ENCODE data around the gene MUL1.

MUL1 gene

GRCh38 chr1:20486457-20487235 lies 21.3 kb downstream of the MUL1 start:
- DNase-seq, result peak in 46 of 51 donors; percentile 30 to 89 (median 74)

DNA sequence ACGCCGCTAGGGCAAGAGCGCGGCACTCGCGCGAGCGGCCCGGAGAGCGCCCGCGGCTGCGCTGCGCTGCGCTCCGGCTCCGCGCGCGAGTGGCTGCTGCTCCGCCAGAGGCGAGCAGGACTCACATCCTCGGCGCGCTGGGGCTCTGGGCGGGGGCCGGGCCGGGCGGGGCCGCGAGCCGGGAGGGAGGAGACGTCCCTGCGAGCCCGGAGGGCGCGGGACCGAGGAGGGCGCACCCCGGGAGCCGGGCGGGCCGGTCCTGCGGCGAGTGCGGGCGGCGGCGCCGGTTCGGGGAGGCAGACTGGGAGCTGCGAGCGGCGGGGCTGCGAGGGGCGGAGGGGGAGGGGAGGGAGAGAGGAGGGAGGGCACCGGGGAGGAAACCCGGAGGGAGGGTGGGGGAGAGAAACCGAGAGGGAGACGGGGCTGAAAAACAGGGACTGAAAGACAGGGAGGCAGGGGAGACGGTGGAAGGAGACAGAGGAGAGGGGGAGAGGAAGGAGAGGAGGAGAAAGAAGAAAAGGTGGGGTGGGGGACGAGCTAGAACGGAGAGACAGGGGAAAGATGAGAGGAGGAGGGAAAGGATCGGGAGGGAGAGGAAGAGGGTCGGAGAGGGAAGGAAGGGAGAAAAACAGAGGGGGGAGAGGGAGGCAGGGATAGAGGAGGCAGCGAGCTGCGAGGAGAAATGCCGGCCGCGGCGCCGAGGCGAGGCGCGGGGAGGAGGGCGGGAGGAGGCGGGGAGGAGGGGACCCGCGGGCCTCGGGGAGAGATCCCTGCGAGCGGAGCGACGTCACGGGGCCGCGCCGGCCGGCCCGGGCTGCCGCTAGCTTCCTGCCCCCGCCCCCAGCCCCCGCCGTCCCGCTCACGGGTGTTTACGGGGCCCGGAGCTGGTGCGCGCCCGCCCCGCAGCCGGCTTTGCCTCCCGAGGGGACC lies 22.2 kb downstream of the MUL1 start, which contains the start of gene CAMK2N1:
Gene CAMK2N1 (minus strand): TSS at position 684 of the 930 bp plus-strand sequence. CDS start 831 bp downstream, outside the sequence.
- peak in 48 of 51 donors; percentile 43 to 91 (median 78) for DNase-seq

GRCh38 chr1:20484519-20485462 lies 23.2 kb downstream of the MUL1 start:
- DNase-seq, result peak in 13 of 51 donors; percentile 24 to 76 (median 45)

DNA sequence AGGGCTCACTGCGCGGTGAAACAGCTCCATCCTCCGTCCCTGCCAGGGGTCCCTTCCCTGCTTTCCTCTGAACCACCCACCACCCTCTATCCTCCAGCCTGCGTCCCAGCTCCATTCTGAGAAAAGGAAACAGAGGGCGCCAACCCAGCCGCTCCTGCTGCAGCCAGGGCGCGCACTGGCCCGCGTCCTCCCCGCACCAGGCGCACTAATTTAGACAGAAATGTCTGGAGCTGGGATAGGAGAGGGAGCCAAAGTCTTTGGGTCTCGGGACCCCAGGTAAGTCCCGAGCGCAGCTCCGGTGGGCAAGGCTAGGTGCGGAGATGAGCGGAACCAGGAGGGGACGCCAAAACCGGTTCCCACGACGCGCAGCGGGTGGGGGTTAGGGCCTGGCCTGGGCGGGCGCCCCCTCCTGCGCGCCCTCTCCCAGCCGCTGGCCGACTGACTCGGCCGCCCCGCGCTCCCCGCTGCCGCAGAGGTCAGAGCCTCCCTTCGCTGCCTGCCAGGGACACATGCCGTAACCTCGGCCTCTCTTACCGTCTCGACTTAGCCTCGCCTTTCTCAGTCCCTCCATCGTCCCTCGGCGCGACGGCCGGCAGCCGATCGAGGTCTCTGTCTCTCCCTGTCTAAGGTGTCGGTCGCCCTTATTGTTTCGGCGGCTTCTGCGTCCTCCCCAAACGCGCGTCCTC lies 24.0 kb downstream of the MUL1 start:
- DNase-seq, result peak in 31 of 51 donors; percentile 8 to 80 (median 55)

DNA sequence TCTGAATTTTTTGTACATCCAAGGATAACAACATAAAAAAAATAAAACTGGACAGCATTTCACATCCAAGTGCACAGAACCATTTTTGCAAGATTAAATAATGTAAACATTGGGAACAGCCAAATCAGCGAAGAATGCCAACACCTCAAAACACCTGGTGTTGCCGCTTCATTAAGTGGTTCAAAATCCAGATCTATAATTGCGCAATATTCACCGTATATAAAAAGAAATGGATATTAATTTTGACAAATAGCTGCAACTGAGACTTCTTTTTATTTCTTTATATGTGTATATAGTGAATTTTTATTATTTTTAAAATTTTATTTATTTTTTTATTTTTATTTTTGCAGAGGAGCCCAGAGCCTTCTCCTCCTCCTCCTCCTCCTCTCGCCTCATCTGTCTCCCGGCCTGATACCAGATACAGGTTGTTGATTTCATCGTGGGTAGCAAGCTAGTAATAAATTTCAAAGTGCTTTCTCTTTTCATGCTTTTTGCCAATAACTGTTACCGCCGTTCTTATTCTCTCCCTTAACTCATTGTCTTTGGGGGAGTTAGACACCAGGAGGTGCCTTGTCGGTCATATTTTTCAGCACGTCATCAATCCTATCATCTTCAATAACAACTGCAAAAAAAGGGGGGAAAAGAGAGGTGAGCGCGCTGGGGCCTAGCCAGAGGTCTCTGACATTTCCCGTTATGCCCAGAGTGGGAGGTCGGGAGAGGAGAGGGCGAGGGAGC lies 24.7 kb downstream of the MUL1 start:
- DNase-seq, result no peak

- peak in 4 of 51 donors; percentile 11 to 47 (median 24) for DNase-seq
These were observed 26.1 kb downstream of the MUL1 start for GRCh38 chr1:20481643-20482498.

DNA sequence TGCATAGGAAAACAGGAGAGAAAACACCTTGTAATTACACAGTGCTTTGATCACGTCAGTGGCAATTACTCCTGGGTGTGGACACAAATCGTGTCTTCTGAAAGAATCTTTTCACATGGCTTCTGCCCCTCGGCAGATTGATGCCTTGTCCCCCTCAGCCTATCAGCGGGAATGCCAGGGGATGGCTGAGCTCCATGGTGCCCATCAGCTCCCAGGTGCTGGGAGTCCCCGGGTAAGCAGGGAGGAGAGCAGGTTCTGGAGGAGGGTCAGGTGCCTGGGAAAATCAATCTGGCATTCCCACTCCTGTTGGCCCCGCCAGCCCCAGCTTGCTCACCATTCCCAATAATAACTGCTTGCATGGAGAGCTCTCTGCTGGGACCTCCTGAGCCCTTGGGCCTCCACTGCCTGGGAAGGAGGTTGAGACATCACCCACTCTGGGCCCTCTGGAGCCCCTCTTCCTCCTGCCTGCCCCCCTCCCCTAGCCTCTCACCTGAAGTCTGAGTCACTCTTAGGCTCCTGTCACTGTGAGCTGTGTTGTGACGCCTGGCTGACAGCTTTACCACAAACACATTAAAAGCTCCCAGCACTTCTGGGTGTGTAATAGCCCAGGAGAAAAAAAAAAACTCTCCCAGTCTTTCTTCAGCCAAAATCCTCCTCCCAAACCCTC lies 26.9 kb downstream of the MUL1 start:
- DNase-seq, result peak in 1 of 51 donors; percentile 31

DNA sequence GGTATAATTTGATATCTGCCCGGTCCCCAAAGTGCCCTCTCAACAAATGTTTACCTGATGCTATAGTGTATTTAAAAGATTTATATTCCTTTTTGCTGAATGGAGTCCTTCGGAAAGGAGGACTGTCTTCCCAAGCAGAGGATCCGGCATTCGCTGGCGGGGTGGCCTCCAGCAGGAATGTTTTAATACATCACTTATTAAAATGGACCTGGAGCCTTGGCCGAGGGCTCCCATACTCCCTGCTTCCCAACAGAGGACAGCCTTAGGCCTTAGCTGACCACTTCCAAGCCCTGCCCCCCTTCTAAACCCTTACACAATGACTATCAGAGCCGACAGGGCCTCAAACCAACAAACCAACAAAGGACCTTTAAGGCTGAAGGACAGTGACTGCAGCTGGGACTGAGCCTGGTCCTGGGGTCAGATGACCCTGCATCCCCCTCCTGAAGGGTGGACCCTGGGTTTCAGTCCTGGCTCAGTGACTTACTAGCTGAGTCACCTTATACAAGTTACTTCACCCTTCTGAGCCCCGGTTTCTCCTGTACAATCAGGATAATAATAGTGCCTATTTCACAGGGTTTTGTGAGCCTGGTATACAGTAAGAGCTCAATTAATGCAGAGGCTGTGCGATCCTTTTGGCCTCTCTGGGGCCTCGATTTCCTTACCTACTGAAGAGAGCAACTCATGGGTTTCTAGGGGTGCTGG lies 27.6 kb downstream of the MUL1 start:
- peak in 32 of 51 donors; percentile 17 to 83 (median 56) for DNase-seq

DNA sequence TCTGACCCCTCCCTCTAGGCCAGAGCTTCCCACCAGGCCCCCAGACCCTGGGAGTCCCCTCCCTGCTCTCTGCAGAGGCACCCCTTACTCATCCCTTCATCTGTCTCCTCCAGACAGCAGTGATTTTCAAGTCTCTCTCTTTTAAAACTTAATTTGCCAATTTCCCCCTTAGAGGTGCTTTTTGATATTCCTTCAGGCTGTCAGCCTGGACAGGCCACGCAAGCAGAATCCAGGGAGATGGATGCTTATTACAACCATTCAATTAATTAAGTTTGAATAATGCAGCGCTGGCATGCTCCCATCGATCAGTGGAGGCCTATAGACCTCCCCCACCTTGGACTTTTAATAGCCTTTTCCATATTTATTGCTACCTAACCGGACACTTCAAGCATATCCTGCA lies 28.1 kb downstream of the MUL1 start:
- peak in 1 of 51 donors; percentile 42 for DNase-seq

DNA sequence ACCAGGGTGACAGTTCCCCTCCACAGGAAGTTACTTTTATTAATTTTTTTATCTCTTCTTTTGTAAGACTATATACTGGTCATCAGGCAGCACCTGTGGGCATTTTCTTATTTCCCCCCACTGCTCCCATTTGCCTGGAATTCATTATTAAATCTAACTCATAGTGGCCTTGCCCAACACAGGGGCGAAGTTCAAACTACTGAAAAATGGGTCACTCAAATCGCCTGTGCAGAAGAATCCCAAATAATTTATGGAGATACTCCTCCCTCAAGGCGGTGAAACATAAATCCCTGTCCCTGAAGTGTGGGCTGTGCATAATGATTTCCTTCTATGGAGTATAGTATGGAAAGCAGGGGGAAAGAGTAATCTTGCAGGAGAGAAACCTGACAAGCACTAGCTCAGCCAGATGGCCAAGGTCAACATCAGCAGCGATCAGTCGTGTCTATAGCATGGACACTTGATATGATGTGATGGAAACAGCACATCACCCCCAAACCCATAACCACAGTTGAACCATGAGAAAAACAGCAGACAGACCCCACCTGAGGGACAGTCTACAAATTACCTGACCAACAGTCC lies 29.8 kb downstream of the MUL1 start:
- DNase-seq, result no peak

- peak in 20 of 51 donors; percentile 9 to 49 (median 16) for DNase-seq
These were observed 30.4 kb downstream of the MUL1 start for GRCh38 chr1:20477348-20478056.

- DNase-seq, result peak in 39 of 51 donors; percentile 17 to 85 (median 61)
These were observed 31.5 kb downstream of the MUL1 start for GRCh38 chr1:20476265-20477038.

DNA sequence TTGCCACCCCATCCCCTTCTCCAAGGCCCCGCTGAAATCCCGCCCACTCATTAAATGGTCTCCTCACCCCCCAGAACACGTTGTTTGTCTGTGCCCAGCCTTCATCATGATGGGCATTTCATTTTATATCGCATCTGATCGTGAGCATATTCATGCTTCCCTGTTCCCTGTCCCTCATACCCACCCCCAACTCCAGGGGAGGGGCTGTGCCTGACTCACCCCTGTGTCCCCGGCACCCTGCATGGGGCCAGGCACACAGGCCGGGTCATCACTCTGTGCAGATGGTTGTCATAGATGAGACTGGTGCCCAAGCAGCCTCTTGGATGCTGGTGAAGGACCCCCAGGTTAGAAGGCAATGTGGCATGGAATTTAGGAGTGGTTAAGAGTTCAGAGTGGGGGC lies 33.0 kb downstream of the MUL1 start:
- DNase-seq, result no peak

- no peak for DNase-seq
These were observed 33.5 kb downstream of the MUL1 start for GRCh38 chr1:20474333-20474975.

- no peak for DNase-seq
These were observed 34.1 kb downstream of the MUL1 start for GRCh38 chr1:20473894-20474293.
